DND-41 (cell line): ENCODE measurements around the gene SLC2A1.

Experiments used
- ATAC-seq: fragments of 200-7000 bp; cut with Tn5 transposase; 3 replicates; pipeline ENCODE4 v1.9.1; 2021; ENCODE audit warnings: low read depth; ENCODE audit not compliant: insufficient read depth
- DNase-seq: peaks from one replicate; pipeline ENCODE4 v3.0.0-alpha.2; 2020
- H2AFZ ChIP-seq: 2 replicates; pipeline ENCODE4 v1.6.0; 2012; ENCODE audit warnings: low read depth, low read length
- H3K27ac ChIP-seq: 2 replicates; pipeline ENCODE4 v1.5.1; 2012; ENCODE audit warnings: low read length, inconsistent platforms
- H3K27me3 ChIP-seq: fragments of 200-600 bp; sonication (generic); 2 replicates; pipeline ENCODE4 v1.6.0; 2012; ENCODE audit warnings: low read length, mild to moderate bottlenecking, inconsistent platforms; ENCODE audit not compliant: insufficient read depth, poor library complexity
- H3K36me3 ChIP-seq: 2 replicates; pipeline ENCODE4 v1.5.1; 2012; ENCODE audit warnings: low read length, inconsistent platforms; ENCODE audit not compliant: insufficient read depth
- H3K4me1 ChIP-seq: 2 replicates; pipeline ENCODE4 v1.5.1; 2012; ENCODE audit warnings: mild to moderate bottlenecking, low read length; ENCODE audit not compliant: insufficient read depth
- H3K4me2 ChIP-seq: 2 replicates; pipeline ENCODE4 v1.6.0; 2012; ENCODE audit warnings: mild to moderate bottlenecking, moderate library complexity, low read length, inconsistent platforms; ENCODE audit not compliant: insufficient read depth
- H3K4me3 ChIP-seq, 2 experiments: fragments of 200-600 bp in 1 of 2; shearing (Covaris generic) in 1 of 2; 2 replicates each; pipeline ENCODE4 v1.5.1; 2012 to 2016; ENCODE audit warnings: inconsistent platforms in 2 of 2, low read length in 2 of 2, mild to moderate bottlenecking in 2 of 2, low read depth in 1 of 2, moderate library complexity in 1 of 2
- H3K79me2 ChIP-seq: 2 replicates; pipeline ENCODE4 v1.6.0; 2012; ENCODE audit warnings: low read length, inconsistent platforms; ENCODE audit not compliant: insufficient read depth
- H3K9ac ChIP-seq: 2 replicates; pipeline ENCODE4 v1.6.0; 2012; ENCODE audit warnings: low read depth, mild to moderate bottlenecking, inconsistent platforms, low read length, moderate library complexity
- H3K9me3 ChIP-seq: 2 replicates; pipeline ENCODE4 v1.5.1; 2012; ENCODE audit warnings: low read length, moderate library complexity, mild to moderate bottlenecking, inconsistent platforms; ENCODE audit not compliant: insufficient read depth, severe bottlenecking
- H4K20me1 ChIP-seq: 2 replicates; pipeline ENCODE4 v1.6.0; 2012; ENCODE audit warnings: low read length; ENCODE audit not compliant: insufficient read depth
- EZH2 ChIP-seq: IDR thresholded peaks from 3 replicates; pipeline ENCODE4 v1.6.1; 2012; ENCODE audit warnings: borderline replicate concordance, low read depth, mild to moderate bottlenecking, moderate library complexity, low read length, inconsistent platforms; ENCODE audit not compliant: severe bottlenecking
- TF ChIP-seq, protein P1 (sequence below): IDR thresholded peaks from 2 replicates; pipeline ENCODE4 v1.5.1; 2012; ENCODE audit warnings: borderline replicate concordance, low read length, moderate library complexity, mild to moderate bottlenecking; ENCODE audit not compliant: poor library complexity, severe bottlenecking; ENCODE audit errors: extremely low read depth

SLC2A1 gene

DNA sequence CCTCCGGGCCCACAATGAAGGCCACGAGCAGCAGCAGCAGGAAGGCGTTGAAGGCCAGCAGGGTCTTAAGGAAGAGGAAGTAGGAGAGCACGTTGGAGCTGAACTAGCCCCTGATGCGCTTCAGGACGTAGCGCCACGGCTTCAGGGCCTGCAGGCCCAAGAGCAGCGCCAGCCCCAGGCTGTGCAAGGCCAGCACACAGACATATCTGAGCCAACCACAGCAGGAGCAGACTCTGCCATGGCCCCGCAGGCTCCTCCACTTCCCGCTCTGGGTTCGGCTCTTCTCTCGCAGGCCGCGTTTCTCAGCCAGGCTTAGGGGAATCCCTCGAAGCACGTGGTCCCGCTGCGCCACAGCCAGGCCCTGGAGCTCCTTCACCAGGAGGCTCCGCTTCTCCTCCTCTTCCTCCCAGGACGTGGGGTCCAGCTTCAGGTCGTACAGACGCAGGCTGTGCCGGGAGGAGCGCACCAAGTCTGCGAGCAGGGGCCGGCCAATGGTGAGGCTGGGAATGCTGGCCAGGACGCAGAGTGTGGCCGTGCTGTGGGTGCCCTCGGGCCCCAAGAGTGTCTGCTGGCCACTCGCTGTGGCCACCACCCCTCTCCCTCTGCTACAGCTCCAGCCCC, 70.5 kb downstream of the SLC2A1 start:
- TF ChIP-seq, protein P1, sequence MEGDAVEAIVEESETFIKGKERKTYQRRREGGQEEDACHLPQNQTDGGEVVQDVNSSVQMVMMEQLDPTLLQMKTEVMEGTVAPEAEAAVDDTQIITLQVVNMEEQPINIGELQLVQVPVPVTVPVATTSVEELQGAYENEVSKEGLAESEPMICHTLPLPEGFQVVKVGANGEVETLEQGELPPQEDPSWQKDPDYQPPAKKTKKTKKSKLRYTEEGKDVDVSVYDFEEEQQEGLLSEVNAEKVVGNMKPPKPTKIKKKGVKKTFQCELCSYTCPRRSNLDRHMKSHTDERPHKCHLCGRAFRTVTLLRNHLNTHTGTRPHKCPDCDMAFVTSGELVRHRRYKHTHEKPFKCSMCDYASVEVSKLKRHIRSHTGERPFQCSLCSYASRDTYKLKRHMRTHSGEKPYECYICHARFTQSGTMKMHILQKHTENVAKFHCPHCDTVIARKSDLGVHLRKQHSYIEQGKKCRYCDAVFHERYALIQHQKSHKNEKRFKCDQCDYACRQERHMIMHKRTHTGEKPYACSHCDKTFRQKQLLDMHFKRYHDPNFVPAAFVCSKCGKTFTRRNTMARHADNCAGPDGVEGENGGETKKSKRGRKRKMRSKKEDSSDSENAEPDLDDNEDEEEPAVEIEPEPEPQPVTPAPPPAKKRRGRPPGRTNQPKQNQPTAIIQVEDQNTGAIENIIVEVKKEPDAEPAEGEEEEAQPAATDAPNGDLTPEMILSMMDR = no peak
- no peak for TF ChIP-seq EZH2
- Histone ChIP-seq H3K4me1 (no peaks in the 10 kb centered on the region), H2AFZ (no peak overlapping the region), H3K9me3 (no peaks in the 10 kb centered on the region), H3K27ac (no peak overlapping the region), H3K4me2 (no peak overlapping the region), H3K4me3 (no peak overlapping the region), H3K9ac (no peak overlapping the region), H3K36me3 (no peaks in the 10 kb centered on the region), H4K20me1 (no peaks in the 10 kb centered on the region), H3K79me2 (no peaks in the 10 kb centered on the region), H3K27me3 (peaks cover 11% of the 10 kb centered on the region)
- DNase-seq (no peak), ATAC-seq (no peak)

DNA sequence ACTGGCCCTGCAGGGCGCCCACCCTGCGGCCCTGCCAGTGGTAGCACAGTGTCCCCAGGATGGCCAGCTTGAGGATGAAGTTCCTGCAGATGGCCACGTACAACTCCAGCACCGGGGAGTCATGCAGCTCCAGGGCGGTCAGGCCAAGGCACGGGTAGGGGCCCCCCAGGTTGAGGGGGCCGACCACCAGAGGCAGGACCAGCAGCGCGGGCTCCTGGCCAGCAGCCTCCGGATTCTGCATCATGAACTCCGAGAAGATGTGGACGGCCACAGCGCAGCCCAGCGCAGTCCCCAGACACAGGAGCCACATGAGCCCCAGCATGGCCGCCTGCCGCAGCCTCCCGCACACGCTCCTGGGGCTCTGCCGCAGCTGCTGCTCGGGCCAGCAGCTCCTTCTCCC, 71.3 kb downstream of the SLC2A1 start:
- H3K27ac ChIP-seq = no peak overlapping the region
- no peaks in the 10 kb centered on the region for H3K79me2 ChIP-seq
- H3K4me1 ChIP-seq = no peaks in the 10 kb centered on the region
- H3K4me2 ChIP-seq = no peak overlapping the region
- DNase-seq (no peak), ATAC-seq (no peak)
- H3K9ac ChIP-seq = no peak overlapping the region
- no peaks in the 10 kb centered on the region for H3K9me3 ChIP-seq
- H3K27me3 ChIP-seq = peaks cover 12% of the 10 kb centered on the region
- H2AFZ ChIP-seq = no peak overlapping the region
- no peaks in the 10 kb centered on the region for H4K20me1 ChIP-seq
- TF ChIP-seq, protein P1 = no peak
- TF ChIP-seq EZH2 = no peak
- no peak overlapping the region for H3K4me3 ChIP-seq
- no peaks in the 10 kb centered on the region for H3K36me3 ChIP-seq

DNA sequence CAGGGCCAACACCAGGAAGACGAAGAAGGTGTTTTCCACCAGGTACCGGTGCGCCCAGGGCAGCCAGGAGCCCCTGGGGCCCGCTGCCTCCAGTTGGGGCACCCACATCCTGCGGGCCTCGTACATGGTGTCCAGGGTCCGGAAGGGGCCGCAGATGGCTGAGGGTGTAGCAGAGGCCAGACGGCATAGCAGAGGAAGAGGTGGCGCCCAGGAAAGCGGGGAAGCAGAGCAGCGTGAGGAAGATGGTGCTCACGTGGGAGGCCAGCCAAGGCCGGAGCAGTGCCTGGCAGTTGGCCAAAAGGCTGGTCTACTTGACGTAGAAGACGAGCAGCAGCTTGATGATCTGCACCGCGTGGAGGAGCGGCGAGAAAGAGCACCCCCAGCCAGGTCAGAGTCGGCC, 71.9 kb downstream of the SLC2A1 start:
- DNase-seq = no peak

More for the DNA sequence above, 71.9 kb downstream of the SLC2A1 start:
- peaks cover 12% of the 10 kb centered on the region for H3K27me3 ChIP-seq
- no peak overlapping the region for H3K4me3 ChIP-seq
- H3K4me1 ChIP-seq = no peaks in the 10 kb centered on the region
- H3K4me2 ChIP-seq = no peak overlapping the region
- H4K20me1 ChIP-seq = no peaks in the 10 kb centered on the region
- ATAC-seq = no peak
- no peaks in the 10 kb centered on the region for H3K9me3 ChIP-seq
- no peaks in the 10 kb centered on the region for H3K79me2 ChIP-seq
- no peak for TF ChIP-seq EZH2
- TF ChIP-seq, protein P1 = no peak
- no peak overlapping the region for H3K27ac ChIP-seq
- H2AFZ ChIP-seq = no peak overlapping the region
- no peak overlapping the region for H3K9ac ChIP-seq
- H3K36me3 ChIP-seq = no peaks in the 10 kb centered on the region
